Body of pancreas (tissue), 4 donors: ENCODE results near the gene DCLK2. TPM values are rescaled to one million over a fixed set of nuclear protein-coding genes. Genes with fewer than 3 reads are reported as not detected.

Experiments used
- ATAC-seq: fragments of 150-250 bp; one replicate; pipeline ENCODE4 v1.9.1; 2016
- DNase-seq, 4 donors: peaks; one replicate each; pipeline ENCODE4 v3.0.0-alpha.2; 2019
- H3K27ac ChIP-seq, 4 donors: fragments of 200-600 bp; sonication (generic); 1 replicate in 3 of 4; 2 replicates in 1 of 4; pipeline versions ENCODE4 v1.5.1 to v1.6.1; 2016 to 2019; ENCODE audit warnings: mild to moderate bottlenecking in 1 of 4, mixed read lengths in 1 of 4, moderate library complexity in 1 of 4
- H3K27me3 ChIP-seq, 2 donors: fragments of 200-600 bp; sonication (generic); one replicate each; pipeline ENCODE4 v1.6.0; 2016; ENCODE audit warnings: mild to moderate bottlenecking in 1 of 2
- H3K36me3 ChIP-seq, 2 donors: fragments of 200-600 bp; sonication (generic); replicated peaks in 1 of 2; 2 replicates each; pipeline ENCODE4 v1.5.1; 2016; ENCODE audit warnings: low read depth in 2 of 2; ENCODE audit not compliant: insufficient read depth in 1 of 2
- H3K4me1 ChIP-seq: fragments of 200-600 bp; sonication (generic); one replicate; pipeline ENCODE4 v1.6.0; 2016
- H3K4me3 ChIP-seq, 2 donors: fragments of 200-600 bp; sonication (generic); 1 replicate in 1 of 2; 2 replicates in 1 of 2; pipeline ENCODE4 v1.5.1; 2016 to 2019
- H3K9me3 ChIP-seq, 3 donors: fragments of 200-600 bp; sonication (generic); 1 replicate in 2 of 3; 2 replicates in 1 of 3; pipeline ENCODE4 v1.5.1; 2016
- POLR2A ChIP-seq, 3 donors: fragments of 450-650 bp; IDR thresholded peaks; one replicate each; pipeline ENCODE4 v1.6.1; 2016; ENCODE audit warnings: antibody characterized with exemption in 3 of 3, mild to moderate bottlenecking in 2 of 3
- WGBS, 2 donors: methylation state at CpG; one replicate each; pipeline ENCODE4 v1.1.5; 2017; 5-methylcytosine and 5-hydroxymethylcytosine counted together
- intact Hi-C: fragments of 100-400 bp; cut with DNase I; formaldehyde crosslinking; loops from one replicate; pipeline ENCODE4 v1.15.1; 2023
- total RNA-seq, 2 donors: library from RNA; depleted of rRNA; stranded (reverse); fragments of >200 nt; gene quantifications; one replicate each; pipeline ENCODE4 v1.1.0, GENCODE V29; 2016
- TF ChIP-seq, protein P1 (sequence below), 7 experiments: fragments of 450-650 bp in 4 of 7; fragments of 200-600 bp in 3 of 7; sonication (generic) in 3 of 7; IDR thresholded peaks; one replicate each; pipeline ENCODE4 v1.5.1; 2016 to 2019; ENCODE audit warnings: antibody characterized with exemption in 7 of 7

Gene DCLK2
- total RNA-seq, 2 donors from 2014 or later, result 3.6 to 4.6 TPM

DNA sequence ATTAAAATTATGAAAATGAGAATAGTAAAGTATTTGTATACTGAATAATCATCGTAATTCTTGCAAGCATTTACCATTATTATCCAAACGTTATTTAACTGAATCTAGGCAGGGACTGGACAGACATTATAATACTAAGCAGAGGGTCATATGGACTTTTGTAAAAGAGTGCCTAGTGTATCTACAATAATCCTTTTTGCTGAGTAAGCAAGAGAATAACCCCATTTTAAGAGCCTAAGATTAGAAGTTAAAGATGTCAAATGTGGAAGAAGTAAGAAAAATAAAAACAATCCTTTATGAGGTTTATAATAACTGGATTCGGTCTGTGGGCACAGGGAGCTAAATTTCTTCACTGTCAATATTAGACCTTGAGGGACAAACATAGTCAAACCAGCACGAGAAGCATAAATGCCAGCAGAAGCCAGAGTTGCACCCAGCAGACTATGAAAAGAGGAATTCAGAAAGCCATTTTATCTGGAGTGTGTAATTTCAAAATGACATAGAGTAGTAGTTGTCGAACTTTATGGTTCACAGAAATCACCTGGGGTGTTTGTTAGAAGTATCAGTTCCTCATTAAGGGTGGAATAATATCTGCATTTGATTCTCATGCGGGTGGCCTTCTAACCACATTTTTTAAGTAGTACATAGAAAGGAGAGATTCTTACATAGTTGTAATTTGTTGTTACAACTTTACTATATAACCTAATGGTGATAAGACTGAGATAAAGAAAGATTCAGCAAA lies 39.7 kb upstream of the DCLK2 start:
- intact Hi-C loops, result no loop called here
- Histone ChIP-seq H3K9me3 (no peaks in the 10 kb centered on the region), H3K4me1 (peaks cover 10% of the 10 kb centered on the region), H3K4me3 (no peak overlapping the region), H3K36me3 (no peaks in the 10 kb centered on the region), H3K27ac (no peak overlapping the region), H3K27me3 (no peaks in the 10 kb centered on the region)
- ATAC-seq (no peak), DNase-seq (no peak)
- no peak for TF ChIP-seq POLR2A (IDR thresholded peaks at IDR 0.05)
- TF ChIP-seq, protein P1, sequence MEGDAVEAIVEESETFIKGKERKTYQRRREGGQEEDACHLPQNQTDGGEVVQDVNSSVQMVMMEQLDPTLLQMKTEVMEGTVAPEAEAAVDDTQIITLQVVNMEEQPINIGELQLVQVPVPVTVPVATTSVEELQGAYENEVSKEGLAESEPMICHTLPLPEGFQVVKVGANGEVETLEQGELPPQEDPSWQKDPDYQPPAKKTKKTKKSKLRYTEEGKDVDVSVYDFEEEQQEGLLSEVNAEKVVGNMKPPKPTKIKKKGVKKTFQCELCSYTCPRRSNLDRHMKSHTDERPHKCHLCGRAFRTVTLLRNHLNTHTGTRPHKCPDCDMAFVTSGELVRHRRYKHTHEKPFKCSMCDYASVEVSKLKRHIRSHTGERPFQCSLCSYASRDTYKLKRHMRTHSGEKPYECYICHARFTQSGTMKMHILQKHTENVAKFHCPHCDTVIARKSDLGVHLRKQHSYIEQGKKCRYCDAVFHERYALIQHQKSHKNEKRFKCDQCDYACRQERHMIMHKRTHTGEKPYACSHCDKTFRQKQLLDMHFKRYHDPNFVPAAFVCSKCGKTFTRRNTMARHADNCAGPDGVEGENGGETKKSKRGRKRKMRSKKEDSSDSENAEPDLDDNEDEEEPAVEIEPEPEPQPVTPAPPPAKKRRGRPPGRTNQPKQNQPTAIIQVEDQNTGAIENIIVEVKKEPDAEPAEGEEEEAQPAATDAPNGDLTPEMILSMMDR (IDR thresholded peaks at IDR 0.05), result no peak
- WGBS, 2 donors, result 71 to 74% methylated on average over 6 of the region's 6 CpGs

DNA sequence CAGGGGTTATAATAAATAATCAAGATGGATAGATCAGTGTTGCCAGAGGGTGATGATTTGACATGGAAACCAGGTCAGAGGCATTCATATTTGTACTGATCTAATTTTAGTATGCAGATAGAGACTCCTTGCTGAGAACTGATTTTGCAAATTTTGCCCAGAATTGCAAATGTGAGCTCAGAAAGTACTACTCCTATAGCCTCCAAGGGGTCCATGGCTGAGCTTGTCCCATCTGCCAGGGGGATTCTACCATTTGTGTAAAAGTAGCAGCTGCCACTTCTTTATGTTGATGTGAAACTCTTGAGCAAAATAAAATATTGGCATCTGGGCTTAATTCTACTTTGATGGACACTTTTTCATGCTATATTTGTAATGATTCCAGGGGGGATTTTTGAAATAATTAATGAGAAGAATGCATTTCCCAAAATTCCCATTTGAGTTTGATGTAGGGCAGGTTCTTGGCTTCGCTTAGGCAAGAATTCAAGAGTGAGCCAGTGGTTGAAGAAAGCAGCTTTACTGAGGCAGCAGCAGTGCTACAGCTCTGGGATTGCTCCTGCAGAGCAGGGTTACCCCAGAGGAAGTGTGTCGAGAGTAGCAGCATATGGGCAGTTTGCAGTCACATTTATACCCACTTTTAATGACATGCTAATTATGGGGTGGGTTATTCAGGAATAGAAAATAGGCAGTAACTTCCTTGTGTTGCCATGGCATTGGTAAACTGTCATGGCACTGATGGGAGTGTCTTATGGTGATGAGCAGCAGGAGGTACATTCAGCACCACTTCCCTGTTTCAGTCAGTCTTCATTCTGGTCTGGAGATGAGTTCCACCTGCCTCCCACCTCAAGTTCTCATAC lies 38.7 kb upstream of the DCLK2 start:
- TF ChIP-seq, protein P1 (IDR thresholded peaks at IDR 0.05), result no peak
- TF ChIP-seq POLR2A (IDR thresholded peaks at IDR 0.05), result no peak
- intact Hi-C loops, result no loop called here
- ATAC-seq, result no peak
- H3K36me3 ChIP-seq, result no peaks in the 10 kb centered on the region
- no peak overlapping the region for H3K27ac ChIP-seq
- no peaks in the 10 kb centered on the region for H3K9me3 ChIP-seq
- 79% methylated on average over 2 of the region's 2 CpGs for WGBS, 2 donors
- no peaks in the 10 kb centered on the region for H3K4me1 ChIP-seq
- no peaks in the 10 kb centered on the region for H3K27me3 ChIP-seq
- DNase-seq, result no peak
- no peak overlapping the region for H3K4me3 ChIP-seq

DNA sequence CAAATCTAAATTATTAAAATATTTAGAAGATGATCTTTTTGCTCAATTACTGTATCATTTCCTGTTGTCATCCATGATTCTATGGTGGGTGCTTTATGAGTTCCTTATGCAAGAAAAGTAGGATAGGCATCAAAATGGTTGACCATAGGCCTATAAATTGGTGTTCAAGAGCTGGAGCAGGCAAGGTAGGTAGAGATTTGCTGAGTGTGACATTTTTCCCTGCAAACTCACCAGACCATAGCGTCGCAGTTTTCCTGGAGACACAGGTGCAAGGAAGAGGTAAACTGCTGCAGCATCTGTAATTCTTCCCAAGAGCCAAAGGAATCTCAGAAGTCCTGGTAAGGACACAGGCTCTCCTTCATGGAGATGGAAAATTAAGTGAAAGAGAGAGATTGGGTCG lies 33.7 kb upstream of the DCLK2 start:
- no peaks in the 10 kb centered on the region for H3K36me3 ChIP-seq
- DNase-seq, result no peak
- no peak overlapping the region for H3K4me3 ChIP-seq
- H3K4me1 ChIP-seq, result no peaks in the 10 kb centered on the region
- no peaks in the 10 kb centered on the region for H3K9me3 ChIP-seq
- ATAC-seq, result no peak
- intact Hi-C loops, result no loop called here
- WGBS, 2 donors, result 67 to 75% methylated on average over 3 of the region's 3 CpGs
- TF ChIP-seq POLR2A (IDR thresholded peaks at IDR 0.05), result no peak
- TF ChIP-seq, protein P1 (IDR thresholded peaks at IDR 0.05), result no peak
- H3K27ac ChIP-seq, result no peak overlapping the region
- H3K27me3 ChIP-seq, result no peaks in the 10 kb centered on the region

DNA sequence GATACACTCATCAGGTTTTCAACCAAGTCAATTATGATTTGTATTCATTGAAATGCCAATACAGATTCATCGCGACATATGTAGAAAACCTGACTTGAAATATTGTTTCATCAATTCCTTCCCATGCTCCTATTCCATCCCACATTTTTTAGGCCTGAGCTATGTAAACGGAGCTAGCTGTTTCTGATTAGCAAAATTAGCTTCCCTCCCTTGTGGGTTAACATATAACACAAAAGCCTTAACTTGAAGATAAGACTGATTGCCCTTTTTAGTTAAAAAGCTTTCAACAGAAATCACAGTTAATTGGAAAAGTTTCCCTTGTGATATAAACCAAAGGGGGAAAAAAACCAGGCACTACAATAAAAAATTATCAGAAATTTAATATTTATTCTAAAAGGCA lies 32.8 kb upstream of the DCLK2 start:
- no peak for TF ChIP-seq POLR2A (IDR thresholded peaks at IDR 0.05)
- TF ChIP-seq, protein P1 (IDR thresholded peaks at IDR 0.05), result no peak
- DNase-seq (no peak), ATAC-seq (no peak)
- Histone ChIP-seq H3K27me3 (no peaks in the 10 kb centered on the region), H3K9me3 (no peaks in the 10 kb centered on the region), H3K27ac (no peak overlapping the region), H3K4me1 (no peaks in the 10 kb centered on the region), H3K36me3 (no peaks in the 10 kb centered on the region), H3K4me3 (no peak overlapping the region)
- intact Hi-C loops, result no loop called here
- WGBS, 2 donors, result 61 to 72% methylated on average over 3 of the region's 3 CpGs
